GM23248 (cell line): ENCODE results near the gene ACTR5.

Experiments used
- EZH2 ChIP-seq: fragments of 200-600 bp; sonication (generic); IDR thresholded peaks from 2 replicates; pipeline ENCODE4 v1.6.1; 2018; ENCODE audit warnings: antibody characterized with exemption, mild to moderate bottlenecking; ENCODE audit not compliant: insufficient read depth, poor library complexity, severe bottlenecking
- EZH2phosphoT487 ChIP-seq: fragments of 200-600 bp; sonication (generic); IDR thresholded peaks from 2 replicates; pipeline ENCODE4 v1.6.1; 2018; ENCODE audit warnings: antibody characterized with exemption, moderate library complexity, mild to moderate bottlenecking, low read depth; ENCODE audit not compliant: insufficient read depth

DNA sequence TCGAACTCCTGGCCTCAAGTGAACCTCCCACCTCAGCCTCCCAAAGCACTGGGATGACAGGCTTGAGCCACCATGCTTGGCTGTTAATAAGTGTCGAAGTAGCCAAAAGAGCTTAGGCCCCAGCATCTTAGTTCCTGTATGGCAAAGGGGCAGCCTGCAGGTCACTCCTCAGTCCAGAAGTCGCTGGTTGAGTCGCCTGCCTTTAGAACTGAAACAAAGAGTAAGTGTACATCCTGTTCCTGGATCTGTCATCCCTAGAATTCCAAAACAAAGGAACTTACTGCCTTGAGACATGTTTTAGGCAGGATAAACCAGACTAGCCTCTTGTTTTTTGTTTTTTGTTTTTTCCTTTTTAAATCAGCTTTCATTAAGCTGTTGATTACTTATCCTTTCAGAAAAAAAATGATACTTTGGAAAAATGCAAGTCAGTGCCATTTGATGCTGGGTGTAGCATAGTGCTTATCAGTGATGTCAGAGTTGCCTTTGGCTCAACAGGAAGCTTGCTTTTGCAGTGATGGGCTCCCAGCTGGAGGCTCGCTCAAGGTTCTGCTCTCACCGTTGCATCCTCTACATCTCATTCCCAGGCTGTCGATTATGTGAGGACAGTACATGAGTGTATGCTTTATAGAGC lies 9.0 kb downstream of the ACTR5 start:
- TF ChIP-seq EZH2 (no peak), EZH2phosphoT487 (no peak)
